ENCODE results near the gene DENND4A.
"Not testable (repeated sequence)": the region's sequence is repeated elsewhere in the genome, so short reads cannot be mapped to it uniquely, and the experiment has no call there.

DENND4A gene

DNA sequence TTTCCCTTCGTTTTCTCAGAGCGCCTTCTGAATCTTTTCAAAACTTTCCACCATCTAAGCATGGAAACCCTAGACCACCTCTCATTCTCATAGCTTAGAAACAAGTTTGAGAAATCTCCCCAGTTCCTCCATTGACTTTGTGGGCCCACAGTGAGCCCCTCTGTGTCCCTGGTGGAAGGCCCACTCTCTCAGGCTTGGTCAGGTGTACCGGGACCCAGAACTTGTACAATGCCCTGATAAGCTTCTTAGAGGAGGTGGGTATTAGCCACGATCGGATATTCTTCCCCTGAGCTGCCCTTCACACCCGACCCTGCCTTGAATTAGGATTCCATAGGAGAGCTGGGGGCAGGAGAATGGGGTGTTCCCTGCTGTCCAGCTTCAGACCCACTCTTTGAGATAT lies 170.5 kb downstream of the DENND4A start, which contains the start of gene SLC24A1:
Gene SLC24A1 (plus strand): TSS at position 301 of the 400 bp plus-strand sequence. CDS start 2,143 bp downstream, outside the sequence.
- peaks cover 1% of the 10 kb centered on the region; the same call in 1 of the 2 replicates for H3K36me3 ChIP-seq (ENCODE audit: control insufficient read depth, insufficient read depth, low read length)
- no peak for TF ChIP-seq CTCF (IDR thresholded peaks at IDR 0.05; ENCODE audit: insufficient read depth, low read length, poor library complexity, severe bottlenecking)
- no peaks in the 10 kb centered on the region for H3K27me3 ChIP-seq (replicated peaks; ENCODE audit: control insufficient read depth, insufficient read depth, low read length)
- H3K4me3 ChIP-seq (replicated peaks; ENCODE audit: low read depth, low read length): no peak within 1 kb of the TSS
- no peak for DNase-seq (ENCODE audit: extremely low read depth, insufficient read length)

DNA sequence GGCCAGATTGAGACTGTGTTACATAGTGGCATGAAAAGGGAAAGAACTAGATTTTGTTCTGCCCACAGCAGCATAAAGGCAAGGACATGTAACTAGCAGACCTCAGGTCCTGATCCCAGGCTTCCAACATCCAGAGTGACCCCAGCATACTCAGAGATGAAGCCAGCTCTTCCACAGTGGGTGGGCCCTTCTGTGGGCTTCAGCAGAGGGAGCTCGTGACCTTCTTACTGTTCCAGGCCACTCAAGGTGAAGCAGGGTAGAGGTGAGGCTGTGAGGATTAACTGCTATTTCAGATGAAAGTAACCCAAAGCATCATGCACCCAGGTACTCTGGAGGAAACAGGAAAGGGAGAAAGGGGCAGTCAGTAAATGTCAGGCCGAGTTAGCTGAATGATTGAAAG lies 171.3 kb downstream of the DENND4A start:
- no peak overlapping the region for H3K4me3 ChIP-seq (replicated peaks; ENCODE audit: low read depth, low read length)

DNA sequence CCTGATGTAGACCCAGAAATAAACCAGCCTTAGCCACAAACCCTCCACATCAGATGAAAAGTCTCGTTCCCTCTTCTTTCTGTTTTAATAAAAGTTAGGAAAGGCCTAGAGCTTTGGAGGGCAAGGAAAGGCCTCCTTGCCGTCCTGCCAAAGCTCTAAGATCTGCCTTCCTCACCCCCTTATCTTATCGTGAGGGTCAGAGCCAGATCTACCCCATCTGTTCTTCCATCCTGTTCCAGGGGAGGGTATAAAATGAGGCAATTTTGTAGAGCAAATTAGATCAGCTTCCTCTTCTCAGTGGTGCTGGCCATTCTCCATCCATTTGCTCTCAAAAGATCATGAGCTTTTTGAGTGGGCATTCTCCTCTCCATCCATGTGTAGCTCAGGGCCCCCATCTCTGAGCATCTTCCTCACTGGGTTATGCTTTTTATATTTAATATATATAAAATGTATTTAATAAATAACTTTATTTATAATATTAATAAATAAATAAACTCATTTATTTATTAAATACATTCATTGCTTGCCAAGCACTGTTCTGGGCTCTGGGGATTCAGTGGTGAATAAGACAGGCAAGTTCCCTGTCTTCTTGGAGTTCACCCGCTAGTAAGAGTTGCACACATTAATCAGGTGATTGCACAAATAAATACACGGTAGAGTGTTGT lies 172.3 kb downstream of the DENND4A start:
- Histone ChIP-seq H3K4me3 (replicated peaks; ENCODE audit: low read depth, low read length) (no peak overlapping the region), H3K36me3 (ENCODE audit: control insufficient read depth, insufficient read depth, low read length) (no peaks in the 10 kb centered on the region), H3K27me3 (replicated peaks; ENCODE audit: control insufficient read depth, insufficient read depth, low read length) (no peaks in the 10 kb centered on the region)
- no peak for DNase-seq (ENCODE audit: extremely low read depth, insufficient read length)
- TF ChIP-seq CTCF (IDR thresholded peaks at IDR 0.05; ENCODE audit: insufficient read depth, low read length, poor library complexity, severe bottlenecking): no peak

More for the DNA sequence above, 171.3 kb downstream of the DENND4A start:
- no peak for DNase-seq (ENCODE audit: extremely low read depth, insufficient read length)
- Histone ChIP-seq H3K36me3 (ENCODE audit: control insufficient read depth, insufficient read depth, low read length) (peaks cover 1% of the 10 kb centered on the region; the same call in 1 of the 2 replicates), H3K27me3 (replicated peaks; ENCODE audit: control insufficient read depth, insufficient read depth, low read length) (no peaks in the 10 kb centered on the region)
- no peak for TF ChIP-seq CTCF (IDR thresholded peaks at IDR 0.05; ENCODE audit: insufficient read depth, low read length, poor library complexity, severe bottlenecking)

- H3K36me3 ChIP-seq (ENCODE audit: control insufficient read depth, insufficient read depth, low read length): no peaks in the 10 kb centered on the region
- no peak for DNase-seq (ENCODE audit: extremely low read depth, insufficient read length)
- TF ChIP-seq CTCF (IDR thresholded peaks at IDR 0.05; ENCODE audit: insufficient read depth, low read length, poor library complexity, severe bottlenecking): no peak
- H3K27me3 ChIP-seq (replicated peaks; ENCODE audit: control insufficient read depth, insufficient read depth, low read length): no peaks in the 10 kb centered on the region
- H3K4me3 ChIP-seq (replicated peaks; ENCODE audit: low read depth, low read length): no peak overlapping the region
Measured at GRCh38 chr15:65618560-65619109, 173.5 kb downstream of the DENND4A start.

GRCh38 chr15:65615887-65616286 lies 176.2 kb downstream of the DENND4A start:
- DNase-seq (ENCODE audit: extremely low read depth, insufficient read length); H3K27me3 ChIP-seq (replicated peaks; ENCODE audit: control insufficient read depth, insufficient read depth, low read length); H3K36me3 ChIP-seq (ENCODE audit: control insufficient read depth, insufficient read depth, low read length); H3K4me3 ChIP-seq (replicated peaks; ENCODE audit: low read depth, low read length): not testable (repeated sequence)

- no peak for TF ChIP-seq CTCF (IDR thresholded peaks at IDR 0.05; ENCODE audit: insufficient read depth, low read length, poor library complexity, severe bottlenecking)
- Histone ChIP-seq H3K4me3 (replicated peaks; ENCODE audit: low read depth, low read length) (no peak overlapping the region), H3K36me3 (ENCODE audit: control insufficient read depth, insufficient read depth, low read length) (no peaks in the 10 kb centered on the region), H3K27me3 (replicated peaks; ENCODE audit: control insufficient read depth, insufficient read depth, low read length) (no peaks in the 10 kb centered on the region)
- no peak for DNase-seq (ENCODE audit: extremely low read depth, insufficient read length)
Measured at GRCh38 chr15:65612949-65613744, 178.9 kb downstream of the DENND4A start.
